HG03354 (cell line): ENCODE data around the gene FIBCD1.
"Not testable (repeated sequence)": the region's sequence is repeated elsewhere in the genome, so short reads cannot be mapped to it uniquely, and the experiment has no call there.

ENCODE experiments used
- ATAC-seq: cut with Tn5 transposase; IDR thresholded peaks from one replicate; pipeline ENCODE4 v1.9.1; 2021; ENCODE audit warnings: mild to moderate bottlenecking; ENCODE audit not compliant: unreplicated experiment, poor library complexity, severe bottlenecking

The FIBCD1 gene

DNA sequence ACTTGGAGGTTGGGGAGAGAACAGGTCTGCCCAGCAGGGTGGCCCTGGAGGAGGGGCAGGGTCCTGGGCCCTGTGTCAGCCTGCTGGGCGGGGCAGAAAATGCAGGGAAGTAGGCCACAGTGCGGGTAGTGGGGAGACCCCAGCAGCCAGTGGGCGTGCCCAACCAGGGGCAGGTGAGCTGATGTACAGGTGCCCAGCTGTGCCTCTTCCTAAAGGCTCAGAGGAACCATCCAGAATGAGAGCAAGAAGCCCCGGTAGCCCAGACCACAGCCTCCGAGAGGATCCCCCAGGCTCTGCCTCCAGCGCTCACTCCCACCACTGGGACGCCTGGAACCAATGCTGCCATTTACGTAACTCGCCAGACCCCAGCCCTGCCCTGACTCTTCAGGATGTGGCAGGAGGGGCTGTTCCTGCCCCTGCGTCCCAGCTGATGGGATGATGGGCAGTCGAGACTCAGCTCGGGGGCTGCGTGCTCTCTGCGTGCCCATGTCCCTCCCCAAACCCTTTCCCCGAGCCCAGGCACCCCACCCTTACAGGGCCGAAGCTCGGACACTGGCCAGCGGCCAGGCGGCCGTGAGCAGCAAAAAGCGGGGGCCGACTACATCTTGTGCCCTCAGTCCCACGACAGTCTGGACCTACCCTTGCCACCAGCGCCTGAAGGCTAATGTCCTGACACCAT lies 24.5 kb downstream of the FIBCD1 start:
- no peak for ATAC-seq

DNA sequence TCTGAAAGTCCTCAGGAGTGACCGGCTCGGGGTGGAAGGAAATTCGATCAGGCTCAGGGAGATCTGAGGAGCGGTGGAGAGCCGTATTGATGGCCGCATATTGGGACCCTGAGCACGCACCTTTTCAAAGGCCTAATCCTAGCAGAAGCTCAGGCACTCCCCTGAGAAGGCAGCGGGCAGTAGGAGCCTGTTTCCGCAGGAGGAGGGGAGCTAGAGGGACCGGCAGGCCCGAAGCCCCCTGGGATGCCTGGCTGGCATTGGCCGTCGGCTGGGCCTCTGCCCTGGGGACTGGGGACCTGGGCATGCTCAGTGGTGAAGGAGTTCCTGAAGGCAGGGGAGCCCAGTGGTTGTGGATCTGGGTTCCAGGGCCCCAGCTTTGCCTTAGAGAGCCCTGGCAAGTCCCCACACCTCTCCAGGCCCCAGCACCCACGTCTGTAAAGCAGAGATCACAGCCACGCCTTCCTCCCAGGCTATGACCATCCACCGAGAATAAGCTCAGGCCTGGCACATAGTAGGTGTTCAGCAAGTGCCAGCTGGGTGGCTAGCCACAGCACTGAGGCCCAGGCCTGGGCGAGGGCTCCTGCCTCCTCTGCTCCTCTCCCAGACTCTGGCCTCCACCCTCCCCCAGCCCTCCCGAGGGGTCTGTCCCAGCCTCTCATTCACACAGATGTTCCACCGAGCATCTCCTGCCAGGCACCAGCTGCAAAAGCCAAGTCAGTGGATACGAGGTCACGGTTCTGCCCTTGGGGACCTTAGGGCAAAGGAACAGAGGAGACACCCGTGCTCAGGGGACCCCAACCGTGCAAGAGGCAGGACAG lies 25.2 kb downstream of the FIBCD1 start:
- ATAC-seq, result no peak

DNA sequence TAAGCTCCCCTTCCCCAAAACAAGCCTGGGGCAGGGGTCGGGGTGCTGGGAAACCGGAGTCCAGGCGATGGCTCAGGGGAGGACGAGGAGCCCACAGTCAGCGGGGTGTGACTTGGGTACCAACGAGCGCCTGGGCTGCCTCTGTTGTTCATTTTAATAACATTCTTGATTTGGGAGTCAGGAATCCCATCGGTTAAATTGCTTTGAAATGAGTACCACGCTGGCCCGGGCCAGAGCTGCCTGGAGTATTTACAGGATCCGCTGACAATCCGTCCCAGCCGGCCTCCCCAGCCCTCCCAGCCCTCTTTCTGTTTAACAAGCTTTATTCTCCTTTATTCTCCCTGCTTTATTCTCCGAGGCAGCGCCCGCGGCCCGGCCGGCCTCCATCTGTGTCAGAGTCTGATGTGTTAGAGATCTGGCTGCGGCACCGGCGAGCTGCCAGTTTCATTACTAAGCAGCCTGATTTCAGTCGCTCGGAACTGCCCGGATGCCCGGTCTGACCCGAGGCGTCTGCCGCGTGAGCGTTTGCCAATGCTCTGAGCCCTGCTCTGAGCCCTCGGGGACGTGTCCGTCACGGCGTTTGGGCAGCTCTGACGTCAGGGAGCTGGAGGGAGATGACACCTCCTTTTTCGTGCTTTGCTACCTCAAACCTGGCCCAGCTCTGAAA lies 26.0 kb downstream of the FIBCD1 start:
- ATAC-seq, result no peak

DNA sequence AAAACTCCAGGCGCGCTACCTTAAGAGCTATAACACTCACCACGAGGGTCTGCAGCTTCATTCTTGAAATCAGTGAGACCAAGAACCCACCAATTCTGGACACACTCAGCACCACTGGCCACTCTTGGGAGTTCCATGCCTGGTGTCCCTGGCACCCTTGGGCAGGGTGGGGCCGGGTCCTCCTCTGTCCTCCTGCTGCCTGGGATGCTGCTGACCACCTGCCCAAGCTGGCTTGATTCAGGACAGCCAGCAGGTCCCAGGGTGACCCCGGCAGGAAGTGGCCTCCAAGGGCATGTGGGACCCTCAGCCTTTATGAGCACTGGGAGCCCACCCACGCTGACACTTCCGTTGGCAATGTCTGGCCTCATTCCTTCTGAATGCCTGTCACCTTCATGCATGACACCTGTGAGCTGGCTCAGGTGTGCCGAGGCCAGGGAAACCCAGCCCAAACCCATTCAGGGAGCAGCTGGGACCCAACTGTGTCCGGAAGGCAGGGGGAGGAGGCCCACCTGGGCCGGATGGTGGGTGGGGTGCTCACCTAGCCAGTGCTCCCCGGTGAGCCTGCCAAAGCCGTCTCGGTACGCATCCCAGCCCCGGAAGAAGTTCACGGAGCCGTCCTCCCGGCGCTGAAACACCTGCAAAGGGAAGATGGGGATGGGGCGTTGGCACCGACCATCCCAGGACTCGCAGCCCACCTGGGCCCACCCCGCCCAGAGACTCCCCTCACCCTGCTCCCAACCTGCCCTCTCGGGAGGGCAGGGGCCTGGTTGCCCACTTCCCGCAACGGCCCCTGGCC lies 27.6 kb downstream of the FIBCD1 start:
- no peak for ATAC-seq

DNA sequence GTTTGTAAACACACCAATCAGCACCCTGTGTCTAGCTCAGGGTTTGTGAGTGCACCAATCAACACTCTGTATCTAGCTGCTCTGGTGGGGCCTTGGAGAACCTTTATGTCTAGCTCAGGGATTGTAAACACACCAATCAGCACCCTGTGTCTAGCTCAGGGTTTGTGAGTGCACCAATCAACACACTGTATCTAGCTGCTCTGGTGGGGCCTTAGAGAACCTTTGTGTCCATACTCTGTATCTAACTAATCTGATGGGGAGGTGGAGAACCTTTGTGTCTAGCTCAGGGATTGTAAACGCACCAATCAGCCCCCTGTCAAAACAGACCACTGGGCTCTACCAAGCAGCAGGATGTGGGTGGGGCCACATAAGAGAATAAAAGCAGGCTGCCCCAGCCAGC lies 28.4 kb downstream of the FIBCD1 start:
- not testable (repeated sequence) for ATAC-seq

DNA sequence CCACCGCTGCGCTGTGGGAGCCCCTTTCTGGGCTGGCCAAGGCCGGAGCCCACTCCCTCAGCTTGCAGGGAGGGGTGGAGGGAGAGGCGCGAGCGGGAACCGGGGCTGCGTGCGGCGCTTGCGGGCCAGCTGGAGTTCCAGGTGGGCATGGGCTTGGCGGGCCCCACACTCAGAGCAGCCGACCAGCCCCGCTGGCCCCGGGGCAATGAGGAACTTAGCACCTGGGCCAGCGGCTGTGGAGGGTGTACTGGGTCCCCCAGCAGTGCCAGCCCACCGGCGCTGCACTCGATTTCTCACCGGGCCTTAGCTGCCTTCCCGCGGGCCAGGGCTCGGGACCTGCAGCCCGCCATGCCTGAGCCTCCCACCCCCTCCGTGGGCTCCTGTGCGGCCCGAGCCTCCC lies 29.0 kb downstream of the FIBCD1 start:
- not testable (repeated sequence) for ATAC-seq

DNA sequence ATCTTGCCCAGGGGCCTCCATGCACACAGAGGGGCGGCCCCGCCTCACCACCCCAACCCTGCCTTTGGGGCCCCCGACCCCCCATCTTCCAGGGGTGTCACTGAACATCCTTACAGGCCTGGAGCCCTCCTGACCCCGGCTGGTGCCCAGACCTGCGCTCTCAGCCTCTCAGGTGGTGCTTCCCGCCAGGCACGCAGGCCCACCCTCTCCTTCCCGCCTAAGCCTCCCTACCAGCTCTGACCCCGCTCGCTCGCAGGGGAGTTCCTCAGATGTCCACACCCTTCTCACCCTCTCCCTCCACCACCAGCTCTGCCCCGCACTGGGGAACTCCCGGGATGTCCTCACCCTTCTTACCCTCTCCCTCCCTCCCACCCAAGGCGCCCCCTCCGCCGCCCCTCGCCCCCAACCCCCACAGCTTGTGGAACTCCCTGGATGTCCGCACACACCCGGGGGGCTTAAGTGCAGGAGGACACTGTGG lies 30.1 kb downstream of the FIBCD1 start:
- no peak for ATAC-seq

DNA sequence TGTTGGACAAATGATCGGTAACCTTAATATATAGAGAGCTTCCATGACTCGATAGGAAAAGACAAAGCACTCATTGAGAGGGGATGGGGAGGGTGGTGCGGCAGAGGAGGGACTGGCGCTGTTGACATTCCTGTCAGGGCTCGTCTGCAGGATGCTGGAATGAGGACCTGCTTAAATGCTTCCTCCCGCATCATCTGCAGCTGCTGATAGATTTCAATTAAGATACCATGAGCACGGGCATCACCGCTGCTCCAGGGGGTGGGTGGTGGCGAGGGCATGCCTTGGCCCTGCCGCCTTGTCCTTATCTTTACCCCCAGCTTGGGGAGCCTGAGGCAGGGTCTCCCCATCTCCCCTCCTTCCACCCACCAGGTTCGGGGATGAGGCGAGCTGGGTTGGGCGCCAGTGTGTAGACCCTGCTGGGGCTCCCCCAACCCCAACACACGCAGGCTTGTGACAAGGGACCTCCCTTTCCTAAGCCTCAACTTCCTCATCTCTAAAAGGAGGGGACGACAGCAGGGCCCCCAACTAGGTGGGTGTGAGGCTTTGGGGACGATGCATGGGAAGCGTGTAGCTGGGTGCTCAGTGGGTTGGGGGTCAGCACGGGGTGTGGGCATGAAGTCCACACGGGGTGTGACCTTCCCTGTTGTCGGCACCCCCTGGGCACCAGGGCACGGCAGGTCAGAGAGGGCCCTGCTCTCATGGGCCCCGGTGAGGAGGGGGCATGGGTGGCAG lies 30.7 kb downstream of the FIBCD1 start:
- no peak for ATAC-seq

DNA sequence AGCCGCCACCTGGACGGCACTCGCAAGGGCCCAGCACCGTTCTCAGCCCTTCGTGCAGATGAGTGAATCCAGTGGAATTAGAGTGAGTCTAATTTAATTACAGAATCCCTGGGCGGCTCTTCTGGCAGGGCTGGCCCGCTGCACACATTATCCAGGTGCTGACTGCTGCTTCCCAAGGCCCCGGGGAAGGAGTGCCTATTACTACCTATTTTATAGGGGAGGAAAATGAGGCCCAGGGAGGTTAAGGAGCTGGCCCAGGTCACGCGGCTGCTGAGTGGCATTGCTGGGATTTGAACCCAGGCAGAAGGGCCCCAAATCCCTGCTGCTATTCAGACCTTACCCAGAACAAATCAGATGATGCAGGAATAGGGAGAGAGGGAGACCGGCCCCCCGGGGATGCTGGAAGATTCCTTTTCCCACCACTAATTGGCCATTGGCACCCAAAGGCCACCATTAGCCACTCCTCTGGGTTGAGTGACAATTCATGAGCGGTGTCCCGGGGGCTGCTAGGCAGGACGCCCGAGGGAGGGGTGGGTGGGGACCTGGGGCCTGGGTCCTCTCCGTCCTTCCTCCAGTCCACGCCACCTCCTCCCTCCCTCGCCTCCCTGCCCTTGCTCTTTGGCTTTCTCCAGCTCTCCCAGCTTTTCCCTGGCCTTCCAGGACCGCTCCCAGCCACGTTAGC lies 32.2 kb downstream of the FIBCD1 start:
- no peak for ATAC-seq

DNA sequence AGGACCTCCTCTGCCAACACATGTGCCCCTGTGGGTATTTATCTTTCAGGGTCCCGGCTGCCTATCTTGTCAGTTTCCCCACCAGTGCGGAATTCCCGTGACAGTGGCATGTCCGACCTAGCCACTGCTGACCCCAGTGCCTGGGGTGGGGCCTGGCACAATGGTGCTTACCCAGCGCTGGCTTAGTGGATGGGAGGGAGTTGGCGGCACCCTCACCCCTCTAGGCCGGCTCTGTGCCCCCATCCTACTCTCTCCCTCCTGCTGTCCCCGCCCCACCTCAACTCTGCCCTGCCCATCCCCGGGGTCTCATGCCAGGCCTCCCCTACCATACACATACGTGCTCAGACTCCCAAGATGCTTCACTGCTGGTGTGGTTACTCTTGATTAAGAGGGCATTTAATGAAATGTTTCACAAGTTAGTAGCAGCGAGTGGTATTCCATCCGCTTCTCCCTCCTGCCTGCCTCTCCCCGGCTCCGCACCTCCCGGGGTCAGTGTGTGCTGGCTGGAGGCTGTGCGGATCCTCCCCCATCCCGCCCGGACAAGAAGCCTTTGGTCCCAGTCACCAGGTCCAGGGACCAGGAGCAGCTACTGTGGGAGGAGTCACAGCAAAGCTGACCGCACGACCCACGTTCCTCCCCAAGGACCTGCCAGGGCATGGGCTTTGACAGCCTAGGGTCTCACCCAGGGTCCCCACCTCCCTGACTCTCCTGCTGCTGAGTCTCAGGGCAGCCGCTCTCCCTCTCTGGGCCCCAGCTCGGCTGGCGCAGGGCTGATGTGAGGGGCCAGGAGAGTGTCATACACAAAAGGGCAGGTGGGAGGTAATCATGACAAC lies 32.9 kb downstream of the FIBCD1 start:
- no peak for ATAC-seq

DNA sequence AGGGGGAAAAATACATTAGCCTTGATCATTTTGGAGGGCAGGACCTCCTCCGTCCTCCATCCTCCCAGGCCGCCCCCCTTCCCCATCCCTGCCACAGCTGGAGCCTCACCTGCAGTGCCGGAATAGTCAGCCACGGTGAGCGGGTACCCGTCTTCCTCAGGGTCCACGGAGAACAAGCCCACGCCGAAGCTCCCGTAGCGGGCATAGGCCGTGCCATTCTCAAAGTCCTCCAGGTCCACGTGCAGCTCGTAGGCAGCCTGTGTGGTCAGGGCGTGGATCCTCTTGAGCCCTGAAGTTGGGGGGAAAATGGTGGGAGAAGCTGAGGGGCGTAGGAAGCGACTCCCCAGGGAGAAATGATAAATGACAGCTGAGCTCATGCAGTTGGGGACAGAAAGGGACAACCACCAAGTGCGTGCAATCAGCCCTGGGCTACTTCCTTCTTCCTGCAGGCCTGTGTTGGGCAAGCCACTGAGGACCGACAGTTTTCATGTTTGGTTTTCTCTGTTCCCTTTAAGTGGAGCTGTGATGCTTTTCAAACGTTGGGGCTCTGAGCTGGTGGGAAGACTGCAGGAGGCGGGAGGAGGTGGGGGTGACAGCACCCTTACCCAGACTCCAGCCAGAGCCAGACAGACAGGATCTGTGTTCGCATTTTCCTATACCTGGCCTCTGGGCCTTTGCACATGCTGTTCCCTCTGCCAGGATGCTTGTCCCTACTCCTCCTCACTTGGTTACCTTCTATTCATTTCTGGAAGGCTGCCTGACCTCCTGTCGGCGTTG lies 33.7 kb downstream of the FIBCD1 start:
- no peak for ATAC-seq

DNA sequence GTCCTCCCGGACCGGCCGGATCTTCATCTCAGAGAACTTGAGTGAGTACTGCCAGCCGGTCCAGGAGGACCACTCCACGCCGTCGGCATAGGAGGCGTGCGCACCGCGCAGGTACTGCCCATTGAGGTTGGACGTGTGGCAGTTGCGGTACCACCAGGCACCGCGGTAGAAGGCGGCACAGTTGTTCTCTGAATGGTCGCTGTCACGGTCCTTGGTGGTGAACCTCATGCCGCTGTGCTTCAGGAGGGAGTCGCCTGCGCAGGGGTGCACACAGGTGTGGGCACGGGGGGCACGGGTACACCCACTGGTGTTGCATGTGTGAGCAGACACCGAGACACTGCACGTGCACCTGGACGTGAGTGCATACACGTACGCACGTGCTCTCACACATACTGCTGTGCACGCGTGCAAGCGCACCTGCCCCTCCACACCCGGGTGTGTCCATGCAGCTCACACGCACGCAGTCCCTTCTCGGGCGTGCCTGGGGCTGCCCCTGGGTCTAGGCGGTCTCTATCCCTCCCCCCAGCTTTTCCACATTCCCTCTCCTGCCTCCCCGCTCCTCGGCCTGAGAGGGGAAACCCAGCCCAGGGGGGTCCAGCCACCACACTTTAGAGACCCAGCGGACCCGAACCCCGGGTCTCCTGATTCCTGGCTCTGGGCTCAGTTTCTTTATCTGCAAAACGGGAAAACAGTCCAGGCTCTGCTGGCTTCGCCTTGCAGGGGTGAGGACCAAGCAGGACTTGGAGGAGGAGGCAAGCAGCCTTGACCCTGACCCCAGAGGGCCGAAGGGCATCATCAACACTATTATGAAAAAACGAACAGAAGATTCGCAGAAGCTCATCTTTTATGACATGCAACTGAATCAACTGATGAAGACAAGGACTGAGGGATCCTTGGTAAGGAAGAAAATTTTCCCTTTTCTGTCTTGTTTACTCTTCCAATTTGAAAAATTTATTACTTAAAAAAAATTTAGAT lies 34.7 kb downstream of the FIBCD1 start:
- ATAC-seq, result no peak

DNA sequence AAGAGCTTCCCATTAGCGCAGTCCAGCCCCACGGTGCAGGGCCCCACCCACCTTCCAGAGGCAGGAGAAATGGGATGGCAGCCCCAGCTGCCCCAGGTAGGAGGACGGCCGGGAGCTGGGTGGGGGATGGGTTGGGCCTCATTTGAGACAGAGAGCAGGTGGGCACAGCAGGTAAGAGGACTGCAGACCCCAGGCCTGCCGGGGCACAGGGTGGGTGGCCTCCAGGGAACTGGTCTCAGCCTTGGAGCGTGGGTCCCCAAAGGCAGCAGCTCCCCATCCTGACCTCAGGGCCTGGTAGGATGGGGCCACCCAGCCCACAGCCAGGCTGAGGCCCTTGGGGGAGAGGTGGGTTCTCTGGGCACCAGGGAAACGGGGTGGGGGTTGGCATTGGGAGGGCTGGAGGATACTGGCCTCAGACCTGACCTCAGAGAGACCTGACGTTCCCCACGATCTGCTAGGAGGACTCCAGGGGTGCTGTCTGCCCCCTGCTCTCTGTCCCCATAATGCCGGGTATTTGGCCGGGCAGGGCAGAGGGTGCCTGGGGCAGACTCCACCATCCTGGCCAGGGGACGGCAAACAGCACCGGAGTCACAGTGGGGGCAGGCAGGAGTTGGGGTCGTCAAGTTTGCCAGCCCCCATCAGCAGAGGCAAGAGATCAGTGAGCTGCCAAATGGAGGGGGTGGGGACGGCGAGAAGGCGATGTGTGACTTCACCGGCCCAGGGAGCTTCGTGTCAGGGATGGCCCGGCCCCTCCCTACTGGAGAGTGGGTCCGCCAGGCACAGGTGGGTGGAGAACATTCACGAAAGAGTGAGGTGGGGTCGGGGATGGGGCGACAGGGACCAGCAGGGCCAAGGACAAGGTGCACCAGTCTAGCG lies 35.6 kb downstream of the FIBCD1 start:
- no peak for ATAC-seq

DNA sequence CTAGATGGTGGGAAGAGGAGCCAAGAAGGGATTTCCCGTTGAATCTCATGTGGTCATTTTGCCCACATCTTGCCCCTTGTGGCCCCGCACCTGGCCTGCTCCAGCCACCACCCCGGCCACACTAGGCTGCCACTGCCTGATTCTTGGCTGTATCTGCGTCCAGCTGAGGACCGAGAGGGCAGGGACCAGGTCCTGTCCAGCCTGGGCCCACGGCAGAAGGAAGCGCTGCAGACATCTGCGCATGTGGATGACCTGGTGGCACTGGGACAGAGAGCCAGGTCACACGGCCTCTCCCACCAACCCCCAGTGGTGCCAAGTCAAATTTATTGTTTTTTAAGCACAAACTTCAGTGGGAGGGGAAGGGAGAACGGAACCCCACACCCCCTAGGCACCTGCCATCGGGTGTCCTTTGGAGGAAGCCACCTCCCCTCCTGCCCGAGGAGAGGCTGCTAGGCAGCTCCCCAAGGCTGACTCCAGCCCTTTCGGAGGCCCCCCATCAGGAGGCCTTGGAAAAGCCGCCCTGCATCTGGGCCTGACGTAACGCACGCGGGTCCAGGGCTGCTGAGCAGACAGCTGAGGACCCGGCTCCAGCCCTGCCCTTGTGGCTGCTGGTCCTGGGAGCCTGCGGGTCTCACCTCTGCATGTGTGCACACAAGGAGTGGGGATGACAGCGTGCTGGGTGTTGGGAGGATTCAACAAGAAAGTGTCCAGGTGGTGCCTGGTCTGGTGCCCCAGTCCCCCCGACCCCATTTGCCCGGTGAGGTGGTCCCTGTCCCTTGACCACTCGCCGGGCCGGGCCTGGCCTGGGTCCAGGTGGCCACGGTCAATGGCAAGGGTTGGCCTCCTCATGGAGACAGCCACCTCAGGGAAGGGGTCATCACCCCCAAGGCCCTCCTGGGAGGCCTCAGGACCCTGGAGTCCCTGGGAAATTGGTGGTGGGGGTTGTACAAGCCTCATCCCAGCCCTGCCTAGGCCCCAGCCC lies 36.6 kb downstream of the FIBCD1 start:
- no peak for ATAC-seq
